GM12874 (cell line): ENCODE results near the gene THAP4.

Experiments
- CTCF ChIP-seq: IDR thresholded peaks from 2 replicates; pipeline ENCODE4 v1.5.1; 2011; ENCODE audit warnings: low read depth, mild to moderate bottlenecking, control low read depth, low read length, moderate library complexity; ENCODE audit not compliant: insufficient read depth

Gene THAP4

DNA sequence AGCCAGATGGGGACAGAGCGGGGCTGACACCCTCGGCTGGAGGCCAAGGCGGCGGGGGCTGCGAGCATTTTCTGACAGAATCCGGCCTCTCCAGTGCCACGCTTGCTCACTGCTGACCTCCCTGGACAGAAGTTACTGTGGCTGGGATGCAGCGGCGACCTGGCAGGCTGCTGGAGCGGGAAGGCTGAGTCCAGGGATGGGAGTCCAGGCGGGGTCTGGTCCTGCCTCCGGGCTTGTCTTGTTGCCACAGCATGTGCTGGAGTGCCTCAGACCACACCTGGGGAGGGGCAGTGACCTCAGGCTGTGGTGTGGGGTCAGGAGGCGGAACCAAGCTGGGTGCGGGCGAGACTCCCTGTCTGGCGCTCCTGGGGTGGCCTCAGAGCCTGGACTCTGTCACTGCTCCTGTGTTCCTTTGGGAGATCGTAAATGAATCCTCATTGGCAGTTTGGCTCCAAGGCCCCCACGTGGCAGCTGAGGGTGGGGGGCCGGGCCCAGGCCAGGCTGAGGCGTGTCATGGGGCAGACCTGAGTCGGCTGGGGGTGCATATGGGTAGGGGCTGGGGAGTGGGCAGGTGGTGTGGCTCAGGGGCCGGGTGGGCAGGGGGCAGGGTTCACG, 72.9 kb downstream of the THAP4 start:
- no peak for TF ChIP-seq CTCF

DNA sequence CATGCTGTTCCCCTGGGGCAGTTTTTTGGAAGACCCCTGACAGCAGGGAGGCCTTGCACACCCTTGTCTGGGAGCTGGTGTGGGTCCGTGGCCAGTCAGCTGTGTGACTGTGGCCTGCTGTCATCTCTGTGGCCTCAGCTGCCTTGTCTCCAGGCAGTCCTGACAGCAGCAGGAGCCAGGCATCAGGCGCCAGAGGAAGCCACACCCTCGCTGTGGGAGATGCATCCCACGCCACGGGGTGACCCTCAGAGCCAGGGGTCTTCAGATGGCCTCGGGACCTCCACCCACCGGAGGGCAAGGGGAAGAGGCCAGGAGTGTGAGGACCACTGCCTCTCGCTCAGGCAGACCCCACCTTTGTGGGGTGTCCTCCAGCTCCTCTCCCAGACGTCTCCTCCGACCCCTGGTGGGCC, 73.4 kb downstream of the THAP4 start:
- no peak for TF ChIP-seq CTCF

- TF ChIP-seq CTCF: no peak
Measured at GRCh38 chr2:241563031-241563507, 73.9 kb downstream of the THAP4 start.

DNA sequence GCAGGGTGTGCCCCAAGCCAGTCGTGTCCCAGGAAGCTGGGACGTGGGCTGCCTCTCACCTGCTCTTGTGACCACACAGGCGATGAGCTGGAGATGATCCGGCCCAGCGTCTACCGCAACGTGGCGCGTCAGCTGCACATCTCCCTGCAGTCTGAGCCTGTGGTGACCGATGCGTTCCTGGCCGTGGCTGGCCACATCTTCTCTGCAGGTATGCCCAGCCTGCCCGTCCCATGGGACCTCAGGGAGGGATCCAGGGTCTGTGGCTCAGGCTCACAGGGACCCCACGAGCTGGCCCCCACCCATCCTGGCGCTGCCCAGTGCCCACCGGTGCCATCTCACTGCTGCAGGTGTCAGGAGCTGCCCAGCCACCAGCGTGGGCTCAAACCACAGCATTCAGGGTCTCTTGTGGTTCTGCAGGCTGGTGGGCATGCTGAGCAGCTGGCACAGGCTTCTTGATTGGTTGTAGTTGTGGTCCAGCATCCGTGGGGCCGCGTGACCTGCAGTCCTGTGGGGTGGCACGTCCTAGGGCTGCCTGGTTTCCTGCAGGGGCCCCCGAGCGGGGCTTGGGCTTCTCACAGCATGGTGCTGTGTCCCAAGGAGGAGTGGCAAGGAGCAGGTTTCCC, 74.6 kb downstream of the THAP4 start:
- no peak for TF ChIP-seq CTCF

DNA sequence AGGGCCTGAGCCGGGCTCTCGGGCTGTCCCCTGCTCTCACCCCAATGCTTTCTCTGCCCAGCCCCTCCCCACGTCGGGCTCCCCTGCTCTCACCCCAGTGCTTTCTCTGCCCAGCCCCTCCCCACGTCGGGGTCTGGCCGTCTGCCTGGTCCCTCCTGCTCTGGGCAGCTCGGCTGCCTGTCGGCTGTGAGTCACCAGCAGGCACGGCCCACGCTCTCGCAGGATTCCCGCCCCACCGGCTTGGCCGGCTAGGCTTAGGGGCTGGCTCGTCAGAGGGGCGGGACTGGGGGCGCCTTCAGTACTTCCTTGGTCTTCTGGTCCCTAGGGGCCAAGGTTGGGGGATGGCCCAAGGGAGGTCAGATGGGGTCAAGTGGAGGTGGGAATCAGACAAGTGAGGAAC, 75.1 kb downstream of the THAP4 start:
- no peak for TF ChIP-seq CTCF

- no peak for TF ChIP-seq CTCF
Measured at GRCh38 chr2:241560883-241561474, 76.0 kb downstream of the THAP4 start.

GRCh38 chr2:241560162-241560882, 76.6 kb downstream of the THAP4 start:
- TF ChIP-seq CTCF: no peak
